ENCODE results near the gene CTIF.

The CTIF gene

GRCh38 chr18:48662011-48662661 is 123.3 kb downstream of the CTIF start:
- in situ Hi-C loops (cut with MboI; ENCODE audit: low sequenced_read_pairs): no loop called here

- in situ Hi-C loops (cut with MboI; ENCODE audit: low sequenced_read_pairs): no loop called here
These were observed 124.5 kb downstream of the CTIF start for GRCh38 chr18:48663096-48663930.

GRCh38 chr18:48663931-48664847 is 125.4 kb downstream of the CTIF start:
- in situ Hi-C loops (cut with MboI; ENCODE audit: low sequenced_read_pairs): no loop called here

- in situ Hi-C loops (cut with MboI; ENCODE audit: low sequenced_read_pairs): no loop called here
These were observed 126.8 kb downstream of the CTIF start for GRCh38 chr18:48665654-48666053.

- in situ Hi-C loops (cut with MboI; ENCODE audit: low sequenced_read_pairs): no loop called here
These were observed 127.8 kb downstream of the CTIF start for GRCh38 chr18:48666613-48667012.

GRCh38 chr18:48667276-48668254 is 128.7 kb downstream of the CTIF start:
- in situ Hi-C loops (cut with MboI; ENCODE audit: low sequenced_read_pairs): no loop called here

GRCh38 chr18:48668466-48669179 is 129.8 kb downstream of the CTIF start:
- in situ Hi-C loops (cut with MboI; ENCODE audit: low sequenced_read_pairs): no loop called here

- in situ Hi-C loops (cut with MboI; ENCODE audit: low sequenced_read_pairs): no loop called here
These were observed 130.4 kb downstream of the CTIF start for GRCh38 chr18:48669180-48669675.

- in situ Hi-C loops (cut with MboI; ENCODE audit: low sequenced_read_pairs): no loop called here
These were observed 131.3 kb downstream of the CTIF start for GRCh38 chr18:48669991-48670750.

GRCh38 chr18:48670751-48671560 is 132.1 kb downstream of the CTIF start:
- in situ Hi-C loops (cut with MboI; ENCODE audit: low sequenced_read_pairs): no loop called here

- in situ Hi-C loops (cut with MboI; ENCODE audit: low sequenced_read_pairs): no loop called here
These were observed 132.7 kb downstream of the CTIF start for GRCh38 chr18:48671561-48671945.

GRCh38 chr18:48672671-48673340 is 134.0 kb downstream of the CTIF start:
- in situ Hi-C loops (cut with MboI; ENCODE audit: low sequenced_read_pairs): no loop called here

GRCh38 chr18:48673456-48673852 is 134.6 kb downstream of the CTIF start:
- in situ Hi-C loops (cut with MboI; ENCODE audit: low sequenced_read_pairs): no loop called here

- in situ Hi-C loops (cut with MboI; ENCODE audit: low sequenced_read_pairs): no loop called here
These were observed 135.3 kb downstream of the CTIF start for GRCh38 chr18:48673853-48674721.

GRCh38 chr18:48674758-48675351 is 136.0 kb downstream of the CTIF start:
- in situ Hi-C loops (cut with MboI; ENCODE audit: low sequenced_read_pairs): no loop called here

- in situ Hi-C loops (cut with MboI; ENCODE audit: low sequenced_read_pairs): no loop called here
These were observed 136.5 kb downstream of the CTIF start for GRCh38 chr18:48675352-48675761.
